Esophagus muscularis mucosa (tissue), 4 donors: ENCODE data around the gene MAP4K5. TPM values are rescaled to one million over a fixed set of nuclear protein-coding genes. Genes with fewer than 3 reads are reported as not detected.

Source experiments
- DNase-seq: peaks from one replicate; pipeline ENCODE4 v3.0.0-alpha.2; 2017; ENCODE audit errors: extremely low spot score
- H3K27ac ChIP-seq, 4 donors: fragments of 200-600 bp; sonication (generic); replicated peaks in 1 of 4; 1 replicate in 3 of 4; 2 replicates in 1 of 4; pipeline ENCODE4 v1.5.1; 2016 to 2019; ENCODE audit warnings: mild to moderate bottlenecking in 1 of 4
- H3K27me3 ChIP-seq, 4 donors: fragments of 200-600 bp; sonication (generic); one replicate each; pipeline versions ENCODE4 v1.5.1 to v1.6.0; 2016 to 2019
- H3K36me3 ChIP-seq, 4 donors: fragments of 200-600 bp; sonication (generic); one replicate each; pipeline ENCODE4 v1.5.1; 2016 to 2019
- H3K4me1 ChIP-seq, 4 donors: fragments of 200-600 bp; sonication (generic); one replicate each; pipeline ENCODE4 v1.5.1; 2016 to 2019
- H3K4me3 ChIP-seq, 4 donors: fragments of 200-600 bp; sonication (generic); 1 replicate in 2 of 4; 2 replicates in 2 of 4; pipeline ENCODE4 v1.5.1; 2016 to 2019; ENCODE audit warnings: mild to moderate bottlenecking in 4 of 4, moderate library complexity in 1 of 4
- H3K9me3 ChIP-seq, 4 donors: fragments of 200-600 bp; sonication (generic); 1 replicate in 3 of 4; 2 replicates in 1 of 4; pipeline ENCODE4 v1.5.1; 2016 to 2019
- CTCF ChIP-seq, 3 experiments: fragments of 200-600 bp in 2 of 3; fragments of 450-650 bp in 1 of 3; sonication (generic) in 2 of 3; IDR thresholded peaks; one replicate each; pipeline ENCODE4 v1.5.1; 2017 to 2019; ENCODE audit warnings: antibody characterized with exemption in 3 of 3, mild to moderate bottlenecking in 2 of 3, moderate library complexity in 1 of 3
- EP300 ChIP-seq: sonication (generic); formaldehyde crosslinking; IDR thresholded peaks from one replicate; pipeline ENCODE4 v1.6.1; 2017; ENCODE audit warnings: antibody characterized with exemption
- POLR2A ChIP-seq: fragments of 450-650 bp; IDR thresholded peaks from one replicate; pipeline ENCODE4 v1.6.1; 2017; ENCODE audit warnings: antibody characterized with exemption, moderate library complexity, mild to moderate bottlenecking, low read depth
- POLR2AphosphoS5 ChIP-seq, 2 donors: sonication (generic); formaldehyde crosslinking; IDR thresholded peaks; one replicate each; pipeline ENCODE4 v1.6.1; 2017; ENCODE audit warnings: antibody characterized with exemption in 2 of 2
- WGBS: methylation state at CpG from one replicate; pipeline ENCODE4 v1.1.5; 2018; 5-methylcytosine and 5-hydroxymethylcytosine counted together
- intact Hi-C: fragments of 100-400 bp; cut with DNase I; formaldehyde crosslinking; loops from one replicate; pipeline ENCODE4 v1.15.1; 2023
- total RNA-seq, 4 donors: library from RNA; depleted of rRNA; stranded (reverse); fragments of >200 nt; gene quantifications; one replicate each; pipeline versions ENCODE4 v1.1.0 to v1.2.1, GENCODE V29; 2016

MAP4K5 gene
- total RNA-seq, 4 donors from 2014 or later: 84.4 to 108 (median 91.2) TPM

GRCh38 chr14:50524731-50525515 is 7.4 kb downstream of the MAP4K5 start:
- no peak for TF ChIP-seq POLR2AphosphoS5 (IDR thresholded peaks at IDR 0.05)
- TF ChIP-seq CTCF (IDR thresholded peaks at IDR 0.05): no peak
- TF ChIP-seq POLR2A: no peak
- TF ChIP-seq EP300: no peak
- no peak for DNase-seq
- H3K27ac ChIP-seq: no peak overlapping the region
- 78% methylated on average over 6 of the region's 6 CpGs for WGBS
- H3K27me3 ChIP-seq: no peaks in the 10 kb centered on the region
- H3K36me3 ChIP-seq: no peaks in the 10 kb centered on the region
- intact Hi-C loops: no loop called here
- H3K4me1 ChIP-seq: peaks cover 0 to 76% (median 69%) of the 10 kb centered on the region in 4 donors
- no peak overlapping the region for H3K4me3 ChIP-seq
- H3K9me3 ChIP-seq: no peaks in the 10 kb centered on the region

GRCh38 chr14:50524060-50524459 is 8.3 kb downstream of the MAP4K5 start:
- 73% methylated on average over 2 of the region's 2 CpGs for WGBS
- intact Hi-C loops: no loop called here
- Histone ChIP-seq H3K4me3 (no peak overlapping the region), H3K9me3 (no peaks in the 10 kb centered on the region), H3K27ac (no peak overlapping the region), H3K36me3 (no peaks in the 10 kb centered on the region), H3K4me1 (peaks cover 0 to 68% (median 61%) of the 10 kb centered on the region in 4 donors), H3K27me3 (no peaks in the 10 kb centered on the region)
- TF ChIP-seq CTCF (IDR thresholded peaks at IDR 0.05) (no peak), POLR2AphosphoS5 (IDR thresholded peaks at IDR 0.05) (no peak), POLR2A (no peak), EP300 (no peak)
- no peak for DNase-seq

- no peak for DNase-seq
- intact Hi-C loops: no loop called here
- TF ChIP-seq POLR2A (no peak), POLR2AphosphoS5 (IDR thresholded peaks at IDR 0.05) (no peak), CTCF (IDR thresholded peaks at IDR 0.05) (no peak), EP300 (no peak)
- 95% methylated on average over 5 of the region's 5 CpGs for WGBS
- no peaks in the 10 kb centered on the region for H3K9me3 ChIP-seq
- no peaks in the 10 kb centered on the region for H3K36me3 ChIP-seq
- H3K27me3 ChIP-seq: no peaks in the 10 kb centered on the region
- H3K4me3 ChIP-seq: no peak overlapping the region
- peaks cover 0 to 64% (median 55%) of the 10 kb centered on the region in 4 donors for H3K4me1 ChIP-seq
- no peak overlapping the region for H3K27ac ChIP-seq
Observed at GRCh38 chr14:50523271-50524041, 8.9 kb downstream of the MAP4K5 start.

DNA sequence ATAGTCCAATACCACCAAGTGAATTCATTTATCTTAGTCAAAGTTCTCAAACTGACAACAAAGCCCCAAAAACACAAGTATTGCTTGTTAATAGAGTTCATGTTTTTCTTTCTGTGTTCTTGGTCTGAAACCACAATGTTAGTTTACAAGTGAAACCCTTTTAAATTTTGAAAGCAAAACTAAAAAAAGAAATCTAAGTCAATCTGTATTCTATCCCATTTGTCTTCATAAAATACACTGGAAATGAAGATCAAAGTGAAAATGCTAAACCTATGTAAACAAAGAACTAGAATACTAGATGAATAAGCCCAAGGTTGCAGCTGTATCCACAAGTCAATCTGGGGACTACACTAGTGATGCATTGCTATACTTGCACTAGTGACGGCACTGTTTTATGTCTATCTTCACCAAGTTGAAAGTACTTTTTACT is 10.4 kb downstream of the MAP4K5 start:
- intact Hi-C loops: no loop called here
- Histone ChIP-seq H3K27ac (peak overlapping the region in 3 of 4 donors; percentile 5 to 48 (median 35)), H3K4me3 (no peak overlapping the region), H3K4me1 (peaks cover 0 to 61% (median 47%) of the 10 kb centered on the region in 4 donors), H3K36me3 (peaks cover 0 to 5% (median 0%) of the 10 kb centered on the region in 4 donors), H3K9me3 (no peaks in the 10 kb centered on the region), H3K27me3 (no peaks in the 10 kb centered on the region)
- DNase-seq: no peak
- 62% methylated on average over 1 of the region's 1 CpG for WGBS
- no peak for TF ChIP-seq POLR2AphosphoS5 (IDR thresholded peaks at IDR 0.05)
- no peak for TF ChIP-seq POLR2A
- TF ChIP-seq EP300: no peak
- TF ChIP-seq CTCF (IDR thresholded peaks at IDR 0.05): no peak
